H54 (cell line): Measurements from ENCODE around the gene NSFL1C.
"Not testable (repeated sequence)": the region's sequence is repeated elsewhere in the genome, so short reads cannot be mapped to it uniquely, and the experiment has no call there.

Experiments used
- DNase-seq: peaks from one replicate; pipeline ENCODE4 v3.0.0; 2011; ENCODE audit warnings: low spot score, mixed read lengths; ENCODE audit not compliant: insufficient read length
- FAIRE-seq: peaks from 3 replicates; lab custom pipeline; 2011; peaks lifted over from hg19 to GRCh38; lab: Jason Lieb, UNC
- POLR2A ChIP-seq: IDR thresholded peaks from 2 replicates; pipeline ENCODE4 v1.6.1; 2011; ENCODE audit warnings: low read depth, mild to moderate bottlenecking, low read length

The NSFL1C gene

DNA sequence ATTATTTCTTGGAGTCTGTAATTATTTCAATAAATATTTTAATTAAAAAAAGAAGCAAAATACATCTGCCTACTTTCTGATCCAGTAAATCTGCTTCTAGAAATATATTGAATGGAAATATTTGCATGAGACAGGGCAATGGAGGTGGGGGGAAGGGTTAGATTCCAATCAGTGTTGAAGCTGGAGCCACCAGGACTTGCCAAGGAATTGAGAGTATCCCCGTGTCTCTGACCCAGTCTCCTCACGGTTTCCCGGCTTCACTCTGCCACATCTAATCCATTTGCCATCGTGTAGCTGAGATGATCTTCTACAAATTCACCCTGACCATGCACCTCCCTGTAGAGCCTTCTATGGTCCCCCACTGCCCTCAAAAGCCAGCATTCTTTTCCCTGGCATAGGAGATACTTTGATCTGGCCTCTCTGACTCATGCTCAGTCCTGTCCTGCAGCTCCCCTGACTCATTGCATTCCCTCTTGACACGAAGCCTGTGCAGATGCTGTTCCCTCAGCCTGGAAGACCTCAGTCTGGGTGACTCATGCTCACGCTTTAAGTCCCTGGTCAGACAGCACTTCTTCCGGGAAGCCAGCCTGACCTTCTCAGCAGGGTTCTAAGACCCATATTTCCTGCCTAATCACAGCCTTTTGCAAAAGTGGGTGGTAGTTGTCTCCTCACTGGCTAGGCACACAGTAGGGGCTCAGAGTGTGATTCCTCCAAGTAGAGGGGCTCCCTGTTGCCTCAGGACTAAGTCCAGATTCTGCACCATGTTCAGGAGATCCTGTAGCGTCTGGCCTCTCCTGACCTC is 50.8 kb downstream of the NSFL1C start:
- DNase-seq (peak; percentile 74), FAIRE-seq (peak; percentile 97)
- peak; percentile 16; the same call in 1 of the 2 replicates for TF ChIP-seq POLR2A

DNA sequence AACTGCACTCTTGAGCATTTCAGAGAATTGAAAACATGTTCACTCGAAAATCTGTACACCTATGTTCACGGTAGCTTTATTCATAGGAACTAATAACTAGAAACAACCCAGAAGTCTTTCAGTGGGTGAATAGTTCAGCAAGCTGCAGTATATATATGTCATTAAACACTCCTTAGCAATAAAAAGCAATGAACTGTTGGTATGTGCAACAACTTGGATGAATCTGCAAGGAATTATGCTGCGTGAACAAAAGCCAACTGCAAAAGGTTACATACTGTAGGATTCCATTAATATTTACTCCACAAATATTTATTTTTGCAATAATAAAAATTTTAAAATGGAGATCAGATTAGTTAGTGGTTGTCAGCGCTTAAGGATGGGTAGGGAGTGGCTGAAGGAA is 51.7 kb downstream of the NSFL1C start:
- DNase-seq, result no peak
- no peak for TF ChIP-seq POLR2A
- FAIRE-seq, result no peak

DNA sequence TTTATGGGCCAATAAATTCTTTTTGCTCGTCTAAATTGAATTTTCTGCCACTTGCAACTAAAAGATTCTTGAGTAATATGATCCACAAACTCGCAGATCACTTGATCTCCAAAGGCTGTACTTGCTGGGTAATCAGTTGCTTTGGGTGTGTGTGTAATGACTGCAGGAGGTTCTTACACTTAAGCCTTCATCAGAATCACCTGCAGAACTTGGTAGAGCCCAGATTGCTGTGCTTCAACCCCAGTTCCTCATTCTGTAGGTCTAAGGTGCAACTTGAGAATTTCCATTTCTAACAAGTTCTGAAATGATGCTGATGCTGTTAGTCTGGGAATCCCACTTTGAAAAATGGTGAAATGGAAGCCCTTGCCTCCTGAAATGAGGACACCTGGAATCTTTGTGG is 60.8 kb downstream of the NSFL1C start:
- TF ChIP-seq POLR2A, result no peak
- DNase-seq (no peak), FAIRE-seq (no peak)

DNA sequence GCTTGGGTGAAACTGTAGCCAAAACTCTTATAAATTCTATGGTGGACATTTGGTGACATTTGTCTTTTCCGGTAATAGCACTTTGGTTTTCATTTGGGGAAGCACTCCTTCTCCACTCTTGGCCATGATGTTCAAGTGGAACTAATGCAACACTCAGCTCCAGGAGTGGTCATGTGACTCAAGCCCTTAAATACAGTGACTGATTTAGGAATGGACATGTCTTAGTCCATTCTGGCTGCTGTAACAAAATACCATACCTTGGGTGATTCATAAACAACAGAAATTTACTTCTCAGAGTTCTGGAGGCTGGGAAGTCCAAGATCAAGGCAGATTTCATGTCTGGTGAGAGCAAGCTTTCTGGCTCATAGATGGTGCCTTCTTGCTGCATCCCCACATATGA is 63.0 kb downstream of the NSFL1C start:
- no peak for FAIRE-seq
- no peak for DNase-seq
- TF ChIP-seq POLR2A, result no peak

DNA sequence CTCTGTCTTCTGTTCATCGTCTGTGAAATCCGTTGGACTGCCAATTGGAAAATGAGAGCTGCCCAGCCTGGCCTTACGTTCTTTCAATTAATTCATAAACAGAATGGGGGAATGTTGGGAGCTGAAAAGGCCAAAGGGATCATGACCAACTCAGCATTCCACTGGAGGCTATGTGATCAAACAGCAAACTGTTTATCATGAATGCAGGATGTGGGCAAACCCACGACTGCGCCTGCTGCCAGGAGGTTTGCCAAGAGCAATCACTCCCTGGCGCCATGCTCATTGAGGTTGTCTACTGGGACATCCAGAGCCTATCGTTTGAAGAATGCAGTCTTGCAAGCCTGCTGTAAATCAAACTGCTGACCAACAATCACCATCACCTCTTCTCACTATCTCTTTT is 64.5 kb downstream of the NSFL1C start:
- DNase-seq (no peak), FAIRE-seq (no peak)
- no peak for TF ChIP-seq POLR2A

DNA sequence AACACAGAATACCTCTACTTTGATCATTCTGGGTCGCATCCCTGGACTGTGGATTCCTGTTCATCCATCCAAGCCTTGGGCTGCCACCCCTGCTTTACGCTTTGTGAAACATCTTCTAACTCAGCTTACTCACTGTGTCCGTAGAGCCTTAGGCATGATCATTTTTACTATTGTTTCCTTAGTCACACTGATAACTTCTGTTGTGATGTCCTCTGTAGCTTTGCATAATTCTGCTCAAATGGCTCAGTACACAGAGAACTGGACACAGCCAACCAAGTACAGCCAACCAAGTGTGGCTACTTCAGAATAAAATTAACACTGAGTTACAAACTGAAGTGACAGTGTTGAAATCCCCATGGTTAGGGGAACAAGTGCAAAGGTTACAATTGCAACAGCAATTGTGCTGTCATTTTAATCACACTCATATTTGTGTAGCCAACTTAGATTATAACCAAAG is 65.2 kb downstream of the NSFL1C start:
- no peak for FAIRE-seq
- TF ChIP-seq POLR2A, result no peak
- no peak for DNase-seq

DNA sequence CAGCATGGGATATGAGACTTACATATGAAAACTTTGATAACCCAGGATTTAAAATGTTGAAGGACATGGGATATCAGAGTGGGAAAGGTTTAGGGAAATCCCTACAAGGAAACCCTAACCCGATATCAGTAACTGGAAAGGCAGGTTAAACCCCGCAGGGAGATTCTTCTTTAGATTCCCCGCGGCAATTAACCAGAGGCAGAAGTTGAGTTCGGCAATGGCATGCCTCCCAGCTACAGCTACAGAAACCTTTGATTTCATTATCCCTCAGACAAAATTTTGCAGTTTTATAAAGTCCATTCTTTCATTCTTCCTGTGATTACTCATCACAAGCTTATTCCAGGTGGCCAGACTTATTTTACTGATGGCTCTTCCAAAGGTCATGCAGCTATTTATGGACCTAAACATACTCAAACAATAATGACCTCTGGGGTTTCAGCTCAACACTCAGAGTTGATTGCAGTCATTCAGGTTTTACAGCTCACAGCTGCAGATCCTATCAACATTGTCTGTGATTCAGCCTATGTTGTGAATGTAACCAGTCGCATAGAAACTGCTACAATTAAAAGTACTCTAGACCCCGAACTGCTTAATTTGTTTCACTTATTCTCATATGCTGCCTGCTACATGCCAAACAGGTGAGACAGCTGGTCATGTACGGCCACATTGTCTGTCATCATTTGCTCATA is 66.8 kb downstream of the NSFL1C start:
- DNase-seq, FAIRE-seq: not testable (repeated sequence)

DNA sequence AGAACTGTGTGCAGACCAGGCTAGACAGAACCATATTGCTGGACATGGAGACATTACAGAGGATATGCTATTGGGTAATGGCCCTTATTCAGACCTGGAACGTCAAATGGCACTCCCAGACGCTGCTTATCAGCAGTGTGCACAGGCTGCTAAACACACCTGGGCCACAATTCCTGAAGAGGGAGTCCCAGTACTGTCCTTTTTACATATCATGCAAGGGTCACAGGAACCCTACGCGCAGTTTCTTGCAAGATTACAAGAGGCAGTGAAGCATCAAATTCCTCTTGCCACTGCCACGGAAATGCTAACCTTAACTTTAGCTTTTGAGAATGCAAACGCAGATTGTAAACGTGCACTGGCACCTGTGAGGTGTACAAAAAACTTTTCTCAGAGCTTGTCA is 68.5 kb downstream of the NSFL1C start:
- not testable (repeated sequence) for FAIRE-seq, DNase-seq

DNA sequence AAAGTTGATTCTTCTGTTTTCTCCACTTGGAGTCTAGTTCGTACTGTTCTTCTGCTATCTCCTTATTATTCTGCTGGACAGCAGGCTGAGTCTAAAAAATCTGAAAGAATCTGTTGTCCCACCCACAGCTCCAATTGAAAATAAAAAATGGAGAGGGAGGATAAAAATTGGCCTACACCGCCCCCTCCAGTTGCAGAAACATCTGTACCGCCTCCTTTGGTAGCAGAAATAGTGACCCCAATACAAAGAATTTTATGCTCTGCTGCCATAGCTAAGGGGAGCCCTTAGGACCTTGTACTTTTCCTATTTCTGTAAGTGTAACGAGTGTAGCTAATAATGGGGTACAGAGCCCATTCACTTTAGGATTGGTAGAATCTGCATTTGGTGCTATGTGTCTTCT is 68.9 kb downstream of the NSFL1C start:
- DNase-seq (no peak), FAIRE-seq (no peak)
- no peak for TF ChIP-seq POLR2A

DNA sequence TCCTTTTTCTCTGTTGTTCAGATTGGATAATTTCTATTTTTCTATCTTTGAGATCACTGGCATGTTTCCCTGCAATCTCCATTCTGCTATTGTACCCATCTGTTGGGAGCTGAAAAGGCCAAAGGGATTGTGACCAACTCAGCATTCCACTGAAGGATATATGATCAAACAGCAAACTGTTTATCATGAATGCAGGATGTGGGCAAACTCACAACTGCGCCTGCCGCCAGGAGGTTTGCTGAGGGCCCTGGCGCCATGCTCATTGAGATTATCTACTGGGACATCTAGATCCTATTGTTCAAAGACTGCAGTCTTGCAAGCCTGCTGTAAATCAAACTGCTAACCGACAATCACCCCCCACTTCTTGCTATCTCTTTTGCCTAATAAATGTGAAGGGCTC is 69.9 kb downstream of the NSFL1C start:
- no peak for DNase-seq
- no peak for TF ChIP-seq POLR2A
- no peak for FAIRE-seq

DNA sequence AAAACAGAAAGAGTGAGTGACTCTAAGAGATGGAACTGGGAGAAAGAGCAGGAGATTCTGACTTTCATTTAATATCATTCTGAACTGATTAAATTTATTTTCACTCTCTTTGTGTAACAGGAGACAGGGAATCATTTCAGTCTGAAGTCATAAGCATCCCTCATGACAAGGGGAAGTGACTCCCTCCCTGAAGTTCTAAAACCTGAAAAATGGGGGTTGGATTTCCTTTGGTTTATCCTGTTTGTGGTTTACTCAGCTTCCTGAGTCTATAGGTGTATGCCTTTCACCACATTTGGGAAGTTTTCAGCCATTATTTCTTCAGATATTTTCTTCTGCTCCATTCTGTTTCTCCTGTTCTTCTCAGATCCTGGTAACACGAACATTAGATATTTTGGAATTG is 70.4 kb downstream of the NSFL1C start:
- no peak for DNase-seq
- TF ChIP-seq POLR2A, result no peak
- no peak for FAIRE-seq

DNA sequence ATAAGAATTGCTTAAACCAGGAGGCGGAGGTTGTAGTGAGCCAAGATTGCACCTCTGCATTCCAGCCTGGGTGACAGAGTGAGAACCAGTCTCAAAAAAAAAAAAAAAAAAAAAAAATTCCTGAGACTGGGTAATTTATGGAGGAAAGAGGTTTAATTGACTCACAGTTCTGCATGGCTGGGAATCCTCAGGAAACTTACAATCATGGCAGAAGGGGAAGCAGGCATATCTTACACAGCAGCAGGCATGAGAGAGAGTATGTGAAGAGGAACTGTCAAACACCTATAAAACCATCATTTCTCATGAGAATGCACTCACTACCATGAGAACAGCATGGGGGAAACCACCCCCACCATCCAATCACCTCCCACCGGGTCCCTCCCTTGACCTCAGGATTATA is 72.0 kb downstream of the NSFL1C start:
- no peak for DNase-seq
- no peak for TF ChIP-seq POLR2A
- no peak for FAIRE-seq

DNA sequence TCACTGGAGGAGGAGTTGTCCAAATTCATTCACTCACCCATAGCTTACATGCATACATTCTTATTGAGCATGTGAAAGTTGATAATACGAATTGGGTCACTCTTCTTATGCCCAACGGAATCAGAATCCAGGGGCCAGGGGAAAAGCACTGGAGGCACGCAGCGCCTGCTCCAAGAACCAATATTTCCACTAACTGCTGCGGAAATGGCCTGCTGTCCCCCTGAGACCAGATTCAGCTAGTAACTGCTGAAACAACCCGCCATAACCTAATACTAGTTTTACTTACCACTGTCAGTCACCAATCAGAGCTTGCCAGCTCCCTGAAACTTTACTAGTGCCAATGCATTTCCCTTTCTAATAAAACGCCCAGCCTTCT is 73.2 kb downstream of the NSFL1C start:
- no peak for FAIRE-seq
- no peak for DNase-seq
- no peak for TF ChIP-seq POLR2A

DNA sequence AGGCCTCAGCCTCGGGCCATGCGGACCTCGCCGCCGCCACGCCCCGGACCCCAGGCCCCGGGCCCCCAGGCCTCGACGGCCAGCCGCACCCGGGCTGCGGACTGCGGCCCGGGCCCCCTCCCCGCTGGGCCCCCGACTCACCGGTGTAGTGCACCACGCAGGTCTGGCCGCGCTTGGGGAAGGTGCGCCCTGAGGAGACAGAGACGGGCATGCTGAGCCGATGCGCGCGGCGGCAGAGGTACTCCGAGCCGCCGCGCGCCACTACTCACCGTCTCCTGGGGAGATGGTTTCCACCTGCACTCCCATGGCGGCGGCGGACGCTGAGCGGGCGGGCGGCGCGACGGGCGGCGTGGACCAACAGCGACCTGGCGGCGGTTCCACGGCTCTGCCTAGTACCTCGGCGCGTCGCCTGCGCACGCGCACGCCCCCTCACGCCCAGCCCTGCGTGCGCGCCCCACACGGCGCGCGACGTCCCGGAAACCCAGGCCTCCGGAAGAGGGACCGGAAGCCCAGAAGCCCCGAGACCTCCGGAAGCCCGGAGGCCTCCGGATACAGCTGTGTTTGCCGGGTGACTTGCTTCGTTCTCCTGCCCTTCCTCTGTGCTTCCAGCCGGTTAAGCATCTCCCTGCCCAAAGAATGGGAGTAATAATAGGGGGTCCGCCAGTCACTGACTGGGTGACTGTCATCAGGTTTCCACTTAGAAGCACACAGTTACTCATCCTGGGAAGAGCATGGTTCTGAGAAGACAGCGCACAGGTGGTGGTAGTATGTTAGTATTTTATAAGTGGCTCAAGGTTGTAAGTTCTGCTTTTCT is 73.7 kb downstream of the NSFL1C start, which contains the start of gene FKBP1A:
Gene FKBP1A (minus strand): TSS at position 362 of the 814 bp plus-strand sequence. CDS start 56 bp downstream, at position 306.
- DNase-seq, result peak; percentile 86
- FAIRE-seq, result no peak

More for the DNA sequence above, 73.7 kb downstream of the NSFL1C start, which contains the start of gene FKBP1A:
- TF ChIP-seq POLR2A, result peak; percentile 90
